Parathyroid adenoma (tissue), 2 donors: Measurements from ENCODE around the gene AFF1.

Experiments
- H2AFZ ChIP-seq: fragments of 300-600 bp; sonication (generic); one replicate; pipeline ENCODE4 v1.7.0; 2017; ENCODE audit warnings: antibody characterized with exemption, mild to moderate bottlenecking
- H3K27ac ChIP-seq: fragments of 300-600 bp; sonication (generic); one replicate; pipeline ENCODE4 v1.7.0; 2017
- H3K27me3 ChIP-seq: fragments of 300-600 bp; sonication (generic); one replicate; pipeline ENCODE4 v1.7.0; 2017; ENCODE audit warnings: low read length; ENCODE audit not compliant: control insufficient read depth, insufficient read depth
- H3K36me3 ChIP-seq: fragments of 300-600 bp; sonication (generic); one replicate; pipeline ENCODE4 v1.7.0; 2017; ENCODE audit warnings: low read length; ENCODE audit not compliant: control insufficient read depth, insufficient read depth
- H3K4me1 ChIP-seq: fragments of 300-600 bp; sonication (generic); one replicate; pipeline ENCODE4 v1.7.0; 2017; ENCODE audit warnings: control low read depth
- H3K4me2 ChIP-seq: fragments of 300-600 bp; sonication (generic); one replicate; pipeline ENCODE4 v1.7.0; 2017; ENCODE audit warnings: low read length
- H3K4me3 ChIP-seq: fragments of 300-600 bp; sonication (generic); one replicate; pipeline ENCODE4 v1.7.0; 2017; ENCODE audit warnings: low read depth, low read length
- H3K79me2 ChIP-seq: fragments of 300-600 bp; sonication (generic); one replicate; pipeline ENCODE4 v1.7.0; 2017; ENCODE audit warnings: control low read depth
- H3K9ac ChIP-seq: fragments of 300-600 bp; sonication (generic); one replicate; pipeline ENCODE4 v1.7.0; 2017; ENCODE audit warnings: mild to moderate bottlenecking
- H3K9me3 ChIP-seq: fragments of 300-600 bp; sonication (generic); one replicate; pipeline ENCODE4 v1.7.0; 2017; ENCODE audit warnings: low read length; ENCODE audit not compliant: control insufficient read depth
- TF ChIP-seq, protein P1 (sequence below): fragments of 300-600 bp; sonication (generic); IDR thresholded peaks from one replicate; pipeline ENCODE4 v1.7.0; 2017; ENCODE audit warnings: antibody characterized with exemption, mild to moderate bottlenecking
- donor health status: primary hyperparathyroidism.

The AFF1 gene

DNA sequence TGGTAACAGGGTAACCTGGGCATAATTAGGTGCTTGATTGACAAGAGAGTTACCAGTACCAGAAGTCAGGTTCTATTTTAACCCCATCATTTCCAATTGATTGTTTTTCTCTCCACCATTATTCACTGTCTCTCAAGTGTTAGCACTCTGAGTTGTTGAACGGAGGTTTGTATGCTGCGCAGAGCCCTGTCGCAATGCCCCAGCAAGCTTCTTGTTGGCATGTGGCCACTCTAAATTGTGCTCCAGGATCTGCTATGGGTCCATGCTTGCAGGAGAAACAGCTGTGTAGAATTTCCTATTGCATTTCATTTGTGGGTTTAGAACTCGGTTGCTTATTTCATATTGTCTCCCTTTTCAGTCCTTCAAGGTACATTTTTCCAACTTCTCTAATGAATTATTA is 187.4 kb downstream of the AFF1 start:
- H3K27ac ChIP-seq = peak overlapping the region; percentile 49
- peaks cover 2% of the 10 kb centered on the region for H3K79me2 ChIP-seq
- H3K4me3 ChIP-seq = no peak overlapping the region
- H3K36me3 ChIP-seq = no peaks in the 10 kb centered on the region
- no peaks in the 10 kb centered on the region for H3K9me3 ChIP-seq
- H3K4me1 ChIP-seq = peaks cover 15% of the 10 kb centered on the region
- no peak overlapping the region for H3K9ac ChIP-seq
- H2AFZ ChIP-seq = no peak overlapping the region
- H3K4me2 ChIP-seq = peak overlapping the region; percentile 40
- TF ChIP-seq, protein P1, sequence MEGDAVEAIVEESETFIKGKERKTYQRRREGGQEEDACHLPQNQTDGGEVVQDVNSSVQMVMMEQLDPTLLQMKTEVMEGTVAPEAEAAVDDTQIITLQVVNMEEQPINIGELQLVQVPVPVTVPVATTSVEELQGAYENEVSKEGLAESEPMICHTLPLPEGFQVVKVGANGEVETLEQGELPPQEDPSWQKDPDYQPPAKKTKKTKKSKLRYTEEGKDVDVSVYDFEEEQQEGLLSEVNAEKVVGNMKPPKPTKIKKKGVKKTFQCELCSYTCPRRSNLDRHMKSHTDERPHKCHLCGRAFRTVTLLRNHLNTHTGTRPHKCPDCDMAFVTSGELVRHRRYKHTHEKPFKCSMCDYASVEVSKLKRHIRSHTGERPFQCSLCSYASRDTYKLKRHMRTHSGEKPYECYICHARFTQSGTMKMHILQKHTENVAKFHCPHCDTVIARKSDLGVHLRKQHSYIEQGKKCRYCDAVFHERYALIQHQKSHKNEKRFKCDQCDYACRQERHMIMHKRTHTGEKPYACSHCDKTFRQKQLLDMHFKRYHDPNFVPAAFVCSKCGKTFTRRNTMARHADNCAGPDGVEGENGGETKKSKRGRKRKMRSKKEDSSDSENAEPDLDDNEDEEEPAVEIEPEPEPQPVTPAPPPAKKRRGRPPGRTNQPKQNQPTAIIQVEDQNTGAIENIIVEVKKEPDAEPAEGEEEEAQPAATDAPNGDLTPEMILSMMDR = no peak
- H3K27me3 ChIP-seq = no peaks in the 10 kb centered on the region

DNA sequence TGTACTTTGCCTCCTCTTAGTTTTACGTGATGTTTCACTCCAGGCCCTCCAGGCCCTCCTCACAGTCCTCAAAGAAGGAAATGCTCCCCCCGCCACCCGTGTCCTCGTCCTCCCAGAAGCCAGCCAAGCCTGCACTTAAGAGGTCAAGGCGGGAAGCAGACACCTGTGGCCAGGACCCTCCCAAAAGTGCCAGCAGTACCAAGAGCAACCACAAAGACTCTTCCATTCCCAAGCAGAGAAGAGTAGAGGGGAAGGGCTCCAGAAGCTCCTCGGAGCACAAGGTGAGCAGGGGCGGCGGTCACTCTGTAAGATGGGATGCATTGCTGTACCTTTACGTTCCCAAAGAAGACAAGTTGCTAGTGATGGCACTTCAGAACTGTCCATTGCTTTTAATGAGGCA is 191.2 kb downstream of the AFF1 start:
- Histone ChIP-seq H3K4me2 (no peak overlapping the region), H3K27me3 (no peaks in the 10 kb centered on the region), H3K9me3 (no peaks in the 10 kb centered on the region), H3K4me1 (peaks cover 14% of the 10 kb centered on the region), H3K36me3 (no peaks in the 10 kb centered on the region), H3K79me2 (peaks cover 2% of the 10 kb centered on the region), H3K4me3 (no peak overlapping the region), H3K27ac (no peak overlapping the region), H3K9ac (no peak overlapping the region), H2AFZ (no peak overlapping the region)
- TF ChIP-seq, protein P1 = no peak

DNA sequence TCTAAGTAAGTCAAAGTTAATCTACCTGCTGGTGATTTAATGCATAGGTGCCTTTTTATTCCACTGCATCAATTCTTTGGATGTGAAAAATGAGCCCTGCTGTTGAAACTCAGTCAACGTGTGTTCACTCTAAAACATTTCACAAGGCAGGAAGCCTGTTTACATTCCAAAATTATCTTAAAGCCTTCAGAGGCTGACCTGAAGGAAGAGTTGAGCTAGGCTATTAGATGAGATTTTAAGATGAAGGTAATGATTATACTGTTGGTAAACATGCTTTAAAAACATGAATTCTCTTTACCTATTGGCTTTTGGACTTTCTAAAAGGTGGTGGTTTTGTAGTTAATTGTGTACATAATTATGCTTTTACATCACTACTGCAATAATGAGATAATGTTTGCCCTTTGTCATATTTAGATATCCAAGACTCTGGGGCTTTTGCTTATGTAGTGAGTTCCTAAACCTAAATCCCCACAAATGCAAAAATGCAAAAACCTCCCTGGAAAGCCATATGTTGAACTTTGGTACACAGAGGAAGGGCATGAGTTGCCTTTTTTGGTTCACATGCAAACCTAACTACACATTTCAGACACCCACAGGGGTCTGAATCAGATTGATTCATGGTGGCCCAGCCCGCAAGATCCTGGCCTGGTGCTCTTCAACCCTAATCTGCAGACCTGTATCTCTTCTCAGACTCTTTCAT is 193.3 kb downstream of the AFF1 start:
- Histone ChIP-seq H3K9me3 (no peaks in the 10 kb centered on the region), H3K4me3 (no peak overlapping the region), H3K4me1 (peaks cover 7% of the 10 kb centered on the region), H3K27ac (no peak overlapping the region), H3K27me3 (no peaks in the 10 kb centered on the region), H2AFZ (no peak overlapping the region), H3K4me2 (no peak overlapping the region), H3K9ac (no peak overlapping the region), H3K36me3 (no peaks in the 10 kb centered on the region), H3K79me2 (peaks cover 2% of the 10 kb centered on the region)
- TF ChIP-seq, protein P1 = no peak

DNA sequence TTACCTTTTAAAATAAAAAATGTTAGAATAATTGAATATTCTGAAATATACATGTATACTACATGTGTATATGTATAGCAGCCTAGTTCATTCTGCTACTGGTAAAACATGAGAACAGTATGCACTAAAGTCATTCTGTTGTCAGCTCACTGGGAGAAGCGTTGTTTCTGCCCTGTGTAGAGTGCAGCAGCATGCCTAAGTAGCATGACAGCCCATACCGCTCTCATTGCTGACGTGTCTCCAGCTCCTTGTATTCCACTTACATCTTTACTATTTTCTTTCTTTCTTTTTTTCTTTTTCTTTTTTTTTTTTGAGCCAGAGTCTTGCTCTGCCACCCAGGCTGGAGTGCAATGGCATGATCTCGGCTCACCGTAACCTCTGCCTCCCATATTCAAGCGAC is 194.9 kb downstream of the AFF1 start:
- Histone ChIP-seq H3K4me2 (no peak overlapping the region), H3K4me1 (peaks cover 7% of the 10 kb centered on the region), H3K27me3 (no peaks in the 10 kb centered on the region), H3K4me3 (no peak overlapping the region), H3K79me2 (peaks cover 2% of the 10 kb centered on the region), H2AFZ (no peak overlapping the region), H3K36me3 (no peaks in the 10 kb centered on the region), H3K9me3 (no peaks in the 10 kb centered on the region), H3K27ac (no peak overlapping the region), H3K9ac (no peak overlapping the region)
- TF ChIP-seq, protein P1 = no peak
